ENCODE results near the gene CPT1A. TPM values are rescaled to one million over a fixed set of nuclear protein-coding genes. Genes with fewer than 3 reads are reported as not detected.
"Not testable (repeated sequence)": the region's sequence is repeated elsewhere in the genome, so short reads cannot be mapped to it uniquely, and the experiment has no call there.

CPT1A gene
- total RNA-seq, 1 donor from 2014 or later: 4.1 TPM

DNA sequence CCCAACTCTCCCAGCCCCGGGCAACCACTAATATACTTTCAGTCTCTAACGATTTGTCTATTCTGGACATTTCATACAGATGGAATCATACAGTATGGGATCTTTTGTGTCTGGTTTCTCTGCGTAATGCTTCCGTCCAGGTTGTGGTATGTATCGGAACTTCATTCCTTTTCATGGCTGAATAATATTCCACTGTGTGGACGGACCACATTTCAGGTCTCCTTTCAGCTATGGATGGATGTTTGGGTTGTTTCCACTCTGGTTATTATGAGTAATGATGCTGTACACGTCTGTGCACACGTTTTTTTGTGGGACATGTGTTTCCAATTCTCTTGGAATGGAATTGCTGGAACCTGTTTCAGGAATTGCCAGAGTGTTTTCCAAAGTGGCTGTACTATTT, 17.4 kb upstream of the CPT1A start:
- Mint-ChIP-seq H3K9me3 (ENCODE audit: unreplicated experiment) (peaks cover 2% of the 10 kb centered on the region), H3K4me1 (ENCODE audit: low read depth, unreplicated experiment) (no peaks in the 10 kb centered on the region), H3K4me3 (ENCODE audit: unreplicated experiment) (no peak overlapping the region), H3K36me3 (ENCODE audit: unreplicated experiment) (peaks cover 9% of the 10 kb centered on the region), H3K27ac (ENCODE audit: unreplicated experiment) (no peak overlapping the region), H3K27me3 (ENCODE audit: unreplicated experiment) (peaks cover 5% of the 10 kb centered on the region)
- TF ChIP-seq, protein P1, sequence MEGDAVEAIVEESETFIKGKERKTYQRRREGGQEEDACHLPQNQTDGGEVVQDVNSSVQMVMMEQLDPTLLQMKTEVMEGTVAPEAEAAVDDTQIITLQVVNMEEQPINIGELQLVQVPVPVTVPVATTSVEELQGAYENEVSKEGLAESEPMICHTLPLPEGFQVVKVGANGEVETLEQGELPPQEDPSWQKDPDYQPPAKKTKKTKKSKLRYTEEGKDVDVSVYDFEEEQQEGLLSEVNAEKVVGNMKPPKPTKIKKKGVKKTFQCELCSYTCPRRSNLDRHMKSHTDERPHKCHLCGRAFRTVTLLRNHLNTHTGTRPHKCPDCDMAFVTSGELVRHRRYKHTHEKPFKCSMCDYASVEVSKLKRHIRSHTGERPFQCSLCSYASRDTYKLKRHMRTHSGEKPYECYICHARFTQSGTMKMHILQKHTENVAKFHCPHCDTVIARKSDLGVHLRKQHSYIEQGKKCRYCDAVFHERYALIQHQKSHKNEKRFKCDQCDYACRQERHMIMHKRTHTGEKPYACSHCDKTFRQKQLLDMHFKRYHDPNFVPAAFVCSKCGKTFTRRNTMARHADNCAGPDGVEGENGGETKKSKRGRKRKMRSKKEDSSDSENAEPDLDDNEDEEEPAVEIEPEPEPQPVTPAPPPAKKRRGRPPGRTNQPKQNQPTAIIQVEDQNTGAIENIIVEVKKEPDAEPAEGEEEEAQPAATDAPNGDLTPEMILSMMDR (IDR thresholded peaks at IDR 0.05; ENCODE audit: partially characterized antibody, unreplicated experiment): no peak
- DNase-seq: no peak

DNA sequence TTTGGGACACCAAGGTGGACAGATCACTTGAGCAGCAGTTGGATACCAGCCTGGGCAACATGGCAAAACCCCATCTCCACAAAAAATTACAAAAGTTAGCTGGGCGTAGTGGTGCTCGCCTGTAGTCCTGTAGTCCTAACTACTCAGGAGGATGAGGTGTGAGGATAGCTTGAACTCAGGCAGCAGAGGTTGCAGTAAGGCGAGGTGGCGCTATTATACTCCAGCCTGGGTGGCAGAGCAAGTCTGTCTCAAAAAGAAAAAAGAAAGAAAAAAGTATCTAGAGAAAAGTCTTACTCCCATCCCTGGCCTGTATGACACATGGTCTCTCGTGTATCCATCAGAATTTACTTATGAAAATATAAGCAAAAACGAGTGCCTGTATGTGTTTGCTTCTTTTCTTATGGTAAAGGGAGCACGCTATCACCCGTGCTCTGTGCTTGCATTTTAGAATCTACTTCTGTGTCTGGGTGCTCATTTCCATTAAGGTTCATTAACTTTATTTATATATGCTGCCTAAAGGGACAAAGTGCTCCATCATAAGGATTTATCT, 15.4 kb upstream of the CPT1A start:
- Mint-ChIP-seq H3K4me1 (ENCODE audit: low read depth, unreplicated experiment) (no peaks in the 10 kb centered on the region), H3K36me3 (ENCODE audit: unreplicated experiment) (peaks cover 6% of the 10 kb centered on the region), H3K9me3 (ENCODE audit: unreplicated experiment) (peaks cover 2% of the 10 kb centered on the region), H3K27me3 (ENCODE audit: unreplicated experiment) (peaks cover 18% of the 10 kb centered on the region), H3K27ac (ENCODE audit: unreplicated experiment) (no peak overlapping the region), H3K4me3 (ENCODE audit: unreplicated experiment) (no peak overlapping the region)
- TF ChIP-seq, protein P1 (IDR thresholded peaks at IDR 0.05; ENCODE audit: partially characterized antibody, unreplicated experiment): no peak
- DNase-seq: no peak

DNA sequence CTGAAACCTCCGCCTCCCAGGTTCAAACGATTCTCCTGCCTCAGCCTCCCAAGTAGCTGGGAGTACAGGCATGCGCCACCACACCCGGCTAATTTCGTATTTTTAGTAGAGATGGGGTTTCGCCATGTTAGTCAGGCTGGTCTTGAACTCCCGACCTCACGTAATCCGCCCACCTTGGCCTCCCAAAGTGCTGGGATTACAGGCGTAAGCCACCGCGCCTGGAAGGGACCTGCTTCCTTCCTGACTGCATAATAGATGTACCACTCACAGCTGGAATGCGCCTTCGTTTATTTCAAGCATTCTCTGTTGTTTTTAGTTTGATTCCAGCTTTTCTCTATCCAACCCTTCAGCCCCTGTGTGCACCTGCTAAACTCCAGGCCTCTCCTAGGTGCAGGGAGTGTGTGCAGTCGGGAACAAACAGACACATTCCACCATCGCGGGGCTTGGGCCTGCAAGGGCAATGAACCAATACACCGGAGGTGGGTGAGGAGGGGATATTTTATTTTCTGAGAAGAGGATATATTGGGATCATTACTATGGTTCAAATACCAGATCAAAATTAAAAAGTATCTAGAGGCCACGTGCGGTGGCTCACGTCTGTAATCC, 14.8 kb upstream of the CPT1A start:
- H3K4me3 Mint-ChIP-seq (ENCODE audit: unreplicated experiment); H3K4me1 Mint-ChIP-seq (ENCODE audit: low read depth, unreplicated experiment); H3K27ac Mint-ChIP-seq (ENCODE audit: unreplicated experiment); H3K36me3 Mint-ChIP-seq (ENCODE audit: unreplicated experiment); H3K9me3 Mint-ChIP-seq (ENCODE audit: unreplicated experiment); DNase-seq: not testable (repeated sequence)
- peaks cover 18% of the 10 kb centered on the region for H3K27me3 Mint-ChIP-seq (ENCODE audit: unreplicated experiment)

DNA sequence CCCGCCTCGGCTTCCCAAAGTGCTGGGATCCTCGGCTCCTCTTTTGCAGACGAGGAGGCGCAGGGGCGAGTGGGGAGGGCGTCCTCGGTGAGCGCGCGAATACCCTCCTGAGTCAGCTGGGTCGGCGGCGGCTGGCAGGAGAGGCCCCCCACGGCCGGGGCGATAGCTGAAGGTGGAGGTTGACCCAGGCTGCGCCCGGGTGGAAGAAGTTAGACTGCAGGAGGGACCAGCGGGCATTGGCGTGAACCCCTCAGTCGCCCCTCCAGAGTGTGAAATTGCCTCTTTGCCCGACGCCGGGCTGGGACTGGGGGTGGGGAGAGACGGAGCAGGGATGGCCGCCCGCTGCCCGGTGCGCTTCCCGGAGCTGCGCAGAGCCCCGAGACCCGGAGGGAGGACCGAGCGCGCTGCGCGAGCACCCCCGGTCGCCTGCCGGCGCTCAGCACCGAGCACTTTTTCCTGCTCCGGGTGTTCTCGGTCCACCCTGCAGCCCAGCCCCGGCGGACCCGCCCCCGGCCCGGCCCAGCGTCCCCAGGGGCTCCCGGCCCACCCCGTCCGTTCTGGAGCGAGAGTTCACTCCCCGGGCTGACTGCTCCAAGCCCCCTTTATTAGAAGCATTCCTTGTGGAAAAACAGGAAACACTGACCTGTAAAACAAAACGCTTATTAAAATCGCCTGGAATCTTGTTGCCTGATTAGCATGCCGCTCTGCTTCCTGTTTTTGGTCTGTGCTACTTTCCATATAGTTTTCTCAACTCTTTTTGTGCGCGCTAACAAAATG, 13.7 kb upstream of the CPT1A start:
- H3K4me3 Mint-ChIP-seq (ENCODE audit: unreplicated experiment): peak overlapping the region; percentile 46

DNA sequence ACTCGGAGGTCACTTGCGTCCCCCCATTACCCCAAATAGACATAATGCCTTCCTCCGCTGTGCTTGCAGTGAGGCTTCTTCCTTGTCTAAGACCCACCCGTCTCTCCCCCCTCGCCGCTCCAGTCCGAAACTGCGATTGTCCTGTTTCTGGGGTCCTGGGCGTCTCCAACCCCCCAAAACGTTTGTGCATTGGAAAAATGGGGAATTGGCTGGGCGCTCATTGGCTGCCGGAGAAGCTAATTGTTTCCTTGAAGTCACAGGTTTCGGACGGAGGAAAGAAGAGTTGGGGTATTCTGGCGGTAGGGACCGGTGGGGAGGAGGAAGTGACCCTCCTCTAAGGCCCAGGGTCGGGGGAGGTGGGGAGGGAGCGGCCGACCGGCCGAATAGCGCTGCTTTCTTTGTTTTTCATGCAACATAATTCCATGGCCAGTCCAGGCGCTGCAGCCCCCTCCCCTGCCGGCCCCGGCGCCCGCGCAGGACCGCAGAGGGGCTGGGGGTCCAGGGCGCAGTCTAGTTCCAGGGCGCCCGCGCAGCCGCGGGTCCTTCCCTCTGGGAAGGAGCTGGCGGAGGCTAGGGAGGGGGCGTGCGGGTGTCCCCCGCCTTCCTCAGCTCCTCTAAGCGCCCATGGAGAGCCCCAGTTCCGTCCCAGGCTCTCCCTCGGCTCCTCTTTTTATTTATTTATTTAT, 12.7 kb upstream of the CPT1A start:
- H3K4me1 Mint-ChIP-seq (ENCODE audit: low read depth, unreplicated experiment): no peaks in the 10 kb centered on the region
- TF ChIP-seq, protein P1 (IDR thresholded peaks at IDR 0.05; ENCODE audit: partially characterized antibody, unreplicated experiment): no peak
- DNase-seq: no peak
- H3K9me3 Mint-ChIP-seq (ENCODE audit: unreplicated experiment): peaks cover 2% of the 10 kb centered on the region
- no peak overlapping the region for H3K27ac Mint-ChIP-seq (ENCODE audit: unreplicated experiment)
- peaks cover 6% of the 10 kb centered on the region for H3K36me3 Mint-ChIP-seq (ENCODE audit: unreplicated experiment)
- peak overlapping the region; percentile 67 for H3K4me3 Mint-ChIP-seq (ENCODE audit: unreplicated experiment)
- peaks cover 18% of the 10 kb centered on the region for H3K27me3 Mint-ChIP-seq (ENCODE audit: unreplicated experiment)

More for the DNA sequence above, 13.7 kb upstream of the CPT1A start:
- Mint-ChIP-seq H3K27ac (ENCODE audit: unreplicated experiment) (no peak overlapping the region), H3K27me3 (ENCODE audit: unreplicated experiment) (peaks cover 18% of the 10 kb centered on the region), H3K36me3 (ENCODE audit: unreplicated experiment) (peaks cover 6% of the 10 kb centered on the region), H3K9me3 (ENCODE audit: unreplicated experiment) (peaks cover 2% of the 10 kb centered on the region), H3K4me1 (ENCODE audit: low read depth, unreplicated experiment) (no peaks in the 10 kb centered on the region)
- TF ChIP-seq, protein P1 (IDR thresholded peaks at IDR 0.05; ENCODE audit: partially characterized antibody, unreplicated experiment): no peak
- DNase-seq: peak; percentile 35
